ENCODE results near the gene RGS12.

GRCh38 chr4:3306450-3306849 is 13.6 kb downstream of the RGS12 start:
- TF ChIP-seq, protein P1, sequence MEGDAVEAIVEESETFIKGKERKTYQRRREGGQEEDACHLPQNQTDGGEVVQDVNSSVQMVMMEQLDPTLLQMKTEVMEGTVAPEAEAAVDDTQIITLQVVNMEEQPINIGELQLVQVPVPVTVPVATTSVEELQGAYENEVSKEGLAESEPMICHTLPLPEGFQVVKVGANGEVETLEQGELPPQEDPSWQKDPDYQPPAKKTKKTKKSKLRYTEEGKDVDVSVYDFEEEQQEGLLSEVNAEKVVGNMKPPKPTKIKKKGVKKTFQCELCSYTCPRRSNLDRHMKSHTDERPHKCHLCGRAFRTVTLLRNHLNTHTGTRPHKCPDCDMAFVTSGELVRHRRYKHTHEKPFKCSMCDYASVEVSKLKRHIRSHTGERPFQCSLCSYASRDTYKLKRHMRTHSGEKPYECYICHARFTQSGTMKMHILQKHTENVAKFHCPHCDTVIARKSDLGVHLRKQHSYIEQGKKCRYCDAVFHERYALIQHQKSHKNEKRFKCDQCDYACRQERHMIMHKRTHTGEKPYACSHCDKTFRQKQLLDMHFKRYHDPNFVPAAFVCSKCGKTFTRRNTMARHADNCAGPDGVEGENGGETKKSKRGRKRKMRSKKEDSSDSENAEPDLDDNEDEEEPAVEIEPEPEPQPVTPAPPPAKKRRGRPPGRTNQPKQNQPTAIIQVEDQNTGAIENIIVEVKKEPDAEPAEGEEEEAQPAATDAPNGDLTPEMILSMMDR (conservative IDR thresholded peaks at IDR 0.05; ENCODE audit: low read length), result no peak
- TF ChIP-seq EZH2phosphoT487 (IDR thresholded peaks at IDR 0.05; ENCODE audit: borderline replicate concordance, low read depth, low read length), result no peak
